Caco-2 (cell line): ENCODE data around the gene FAM114A2. TPM values are rescaled to one million over a fixed set of nuclear protein-coding genes. Genes with fewer than 3 reads are reported as not detected.

ENCODE experiments used
- BruUV-seq: library from RNA; stranded (reverse); fragments of 400-500 nt; replicated peaks from 2 replicates; lab custom pipeline; 2021; lab: Mats Ljungman, UMichigan
- CTCF ChIA-PET: fragments of 300-600 bp; sonication (Branson Sonifier 250); formaldehyde crosslinking; loops from one replicate; lab custom pipeline; 2022; ENCODE audit warnings: antibody characterized with exemption; lab: Charles Lee
- POLR2A ChIA-PET: fragments of 300-600 bp; sonication (Branson Sonifier 250); formaldehyde crosslinking; loops from one replicate; lab custom pipeline; 2022; ENCODE audit warnings: antibody characterized with exemption; lab: Charles Lee
- DNase-seq, 2 experiments: peaks; one replicate each; pipeline versions ENCODE4 v3.0.0 to v3.0.0-alpha.2; 2020 to 2022
- H3K27me3 ChIP-seq: replicated peaks from 2 replicates; pipeline ENCODE4 v1.6.0; 2011; ENCODE audit warnings: low read length; ENCODE audit not compliant: control insufficient read depth, insufficient read depth
- H3K36me3 ChIP-seq: 2 replicates; pipeline ENCODE4 v1.5.1; 2011; ENCODE audit warnings: low read length; ENCODE audit not compliant: control insufficient read depth, insufficient read depth
- H3K4me1 ChIP-seq: fragments of 250-450 bp; sonication (Bioruptor Pico); 2 replicates; pipeline ENCODE4 v1.5.1; 2020; ENCODE audit warnings: mild to moderate bottlenecking
- H3K4me3 ChIP-seq: 2 replicates; pipeline ENCODE4 v1.5.1; 2011; ENCODE audit warnings: low read depth, mild to moderate bottlenecking, control low read depth, low read length
- H3K9me3 ChIP-seq: fragments of 250-450 bp; sonication (Bioruptor Pico); 2 replicates; pipeline ENCODE4 v1.5.1; 2020; ENCODE audit warnings: mild to moderate bottlenecking, moderate library complexity
- H3K27ac Mint-ChIP-seq: one replicate; pipeline ENCODE4 v1.8.0; 2022; ENCODE audit warnings: mixed read lengths; ENCODE audit not compliant: unreplicated experiment
- H3K27me3 Mint-ChIP-seq: one replicate; pipeline ENCODE4 v1.8.0; 2022; ENCODE audit warnings: mixed read lengths; ENCODE audit not compliant: insufficient read depth, unreplicated experiment
- H3K36me3 Mint-ChIP-seq: one replicate; pipeline ENCODE4 v1.8.0; 2022; ENCODE audit warnings: mild to moderate bottlenecking, mixed read lengths; ENCODE audit not compliant: insufficient read depth, unreplicated experiment
- H3K4me1 Mint-ChIP-seq: one replicate; pipeline ENCODE4 v1.8.0; 2022; ENCODE audit warnings: low read depth, mixed read lengths; ENCODE audit not compliant: unreplicated experiment
- H3K4me3 Mint-ChIP-seq: one replicate; pipeline ENCODE4 v1.8.0; 2022; ENCODE audit warnings: mild to moderate bottlenecking, moderate library complexity, mixed read lengths; ENCODE audit not compliant: unreplicated experiment
- H3K9me3 Mint-ChIP-seq: one replicate; pipeline ENCODE4 v1.8.0; 2022; ENCODE audit warnings: mixed read lengths; ENCODE audit not compliant: unreplicated experiment
- intact Hi-C: fragments of 100-400 bp; cut with micrococcal nuclease; formaldehyde crosslinking; loops from one replicate; pipeline ENCODE4 v1.10.0; 2022; ENCODE audit not compliant: unreplicated experiment
- total RNA-seq: library from RNA; stranded (reverse); gene quantifications from 2 replicates; pipeline ENCODE4 v1.2.3, GENCODE V29; 2022
- TF ChIP-seq, protein P1 (sequence below), 2 experiments: fragments of 200-600 bp in 1 of 2; IDR thresholded peaks; 1 replicate in 1 of 2; 2 replicates in 1 of 2; pipeline versions ENCODE4 v1.5.1 to v1.8.0; 2011 to 2022; ENCODE audit warnings: antibody characterized with exemption in 1 of 2, control low read depth in 1 of 2, inconsistent platforms in 1 of 2, low read depth in 1 of 2, low read length in 1 of 2, mild to moderate bottlenecking in 1 of 2, moderate library complexity in 1 of 2; ENCODE audit not compliant: insufficient read depth in 1 of 2, severe bottlenecking in 1 of 2, unreplicated experiment in 1 of 2

Gene FAM114A2
- total RNA-seq, 1 experiment from 2014 or later = 15.6 TPM

DNA sequence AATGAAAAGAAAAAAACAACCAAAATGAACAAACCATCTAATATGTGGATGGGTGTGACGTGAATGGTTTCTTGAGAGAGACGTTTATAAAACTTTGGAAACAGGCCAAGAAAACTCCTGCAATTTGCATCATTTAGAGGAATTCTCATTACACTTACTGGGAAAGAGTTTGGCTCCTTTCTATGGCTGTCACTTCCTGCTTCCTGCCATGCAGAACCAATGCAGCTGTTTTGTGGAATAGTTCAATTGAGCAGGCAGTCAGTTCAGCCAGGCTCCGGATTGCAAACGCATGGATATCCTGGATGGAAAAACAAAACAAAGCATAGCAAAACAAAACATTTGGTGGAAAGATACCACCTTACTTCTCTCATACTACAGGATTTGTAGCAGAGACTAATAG is 36.6 kb downstream of the FAM114A2 start:
- no TSS peak for BruUV-seq
- Mint-ChIP-seq H3K27me3 (no peaks in the 10 kb centered on the region), H3K27ac (no peak overlapping the region), H3K4me1 (no peaks in the 10 kb centered on the region), H3K36me3 (no peaks in the 10 kb centered on the region), H3K9me3 (no peaks in the 10 kb centered on the region), H3K4me3 (no peak overlapping the region)
- H3K9me3 ChIP-seq = no peaks in the 10 kb centered on the region
- no peaks in the 10 kb centered on the region for H3K27me3 ChIP-seq
- intact Hi-C loops = no loop called here
- CTCF ChIA-PET = no interaction called here
- no peaks in the 10 kb centered on the region for H3K36me3 ChIP-seq
- H3K4me1 ChIP-seq = no peaks in the 10 kb centered on the region
- H3K4me3 ChIP-seq = no peak overlapping the region
- POLR2A ChIA-PET = no interaction called here
- TF ChIP-seq, protein P1, sequence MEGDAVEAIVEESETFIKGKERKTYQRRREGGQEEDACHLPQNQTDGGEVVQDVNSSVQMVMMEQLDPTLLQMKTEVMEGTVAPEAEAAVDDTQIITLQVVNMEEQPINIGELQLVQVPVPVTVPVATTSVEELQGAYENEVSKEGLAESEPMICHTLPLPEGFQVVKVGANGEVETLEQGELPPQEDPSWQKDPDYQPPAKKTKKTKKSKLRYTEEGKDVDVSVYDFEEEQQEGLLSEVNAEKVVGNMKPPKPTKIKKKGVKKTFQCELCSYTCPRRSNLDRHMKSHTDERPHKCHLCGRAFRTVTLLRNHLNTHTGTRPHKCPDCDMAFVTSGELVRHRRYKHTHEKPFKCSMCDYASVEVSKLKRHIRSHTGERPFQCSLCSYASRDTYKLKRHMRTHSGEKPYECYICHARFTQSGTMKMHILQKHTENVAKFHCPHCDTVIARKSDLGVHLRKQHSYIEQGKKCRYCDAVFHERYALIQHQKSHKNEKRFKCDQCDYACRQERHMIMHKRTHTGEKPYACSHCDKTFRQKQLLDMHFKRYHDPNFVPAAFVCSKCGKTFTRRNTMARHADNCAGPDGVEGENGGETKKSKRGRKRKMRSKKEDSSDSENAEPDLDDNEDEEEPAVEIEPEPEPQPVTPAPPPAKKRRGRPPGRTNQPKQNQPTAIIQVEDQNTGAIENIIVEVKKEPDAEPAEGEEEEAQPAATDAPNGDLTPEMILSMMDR (IDR thresholded peaks at IDR 0.05; ENCODE audit: insufficient read depth in 1 of 2, low read depth in 1 of 2, low read length in 1 of 2, severe bottlenecking in 1 of 2, unreplicated experiment in 1 of 2) = no peak
- DNase-seq = no peak

DNA sequence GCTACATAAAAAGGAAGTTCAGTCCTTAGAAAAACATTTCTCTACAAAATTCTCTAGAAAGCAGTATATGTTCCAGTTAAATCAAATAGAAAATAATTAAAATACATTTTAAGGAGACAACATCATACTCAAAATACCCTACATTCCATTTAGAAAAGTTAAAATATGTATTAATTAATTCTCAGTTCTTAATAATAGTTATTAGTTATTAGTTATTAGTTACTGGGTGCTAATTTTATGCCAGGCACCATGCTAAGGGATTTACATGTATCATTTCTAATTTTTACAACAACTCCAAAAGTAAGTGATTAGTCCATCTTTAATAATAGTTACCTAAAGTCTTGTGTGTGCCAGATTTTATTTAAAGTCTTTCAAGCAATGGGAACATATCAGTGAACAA is 38.0 kb downstream of the FAM114A2 start:
- Histone ChIP-seq H3K36me3 (no peaks in the 10 kb centered on the region), H3K4me1 (no peaks in the 10 kb centered on the region), H3K27me3 (no peaks in the 10 kb centered on the region), H3K9me3 (no peaks in the 10 kb centered on the region), H3K4me3 (no peak overlapping the region)
- POLR2A ChIA-PET = no interaction called here
- Mint-ChIP-seq H3K27ac (no peak overlapping the region), H3K27me3 (no peaks in the 10 kb centered on the region), H3K9me3 (no peaks in the 10 kb centered on the region), H3K36me3 (no peaks in the 10 kb centered on the region), H3K4me1 (no peaks in the 10 kb centered on the region), H3K4me3 (no peak overlapping the region)
- DNase-seq = no peak
- CTCF ChIA-PET = no interaction called here
- no TSS peak for BruUV-seq
- TF ChIP-seq, protein P1 (IDR thresholded peaks at IDR 0.05; ENCODE audit: insufficient read depth in 1 of 2, low read depth in 1 of 2, low read length in 1 of 2, severe bottlenecking in 1 of 2, unreplicated experiment in 1 of 2) = no peak
- intact Hi-C loops = no loop called here

GRCh38 chr5:153999995-154000394 is 38.7 kb downstream of the FAM114A2 start:
- no peaks in the 10 kb centered on the region for H3K36me3 Mint-ChIP-seq
- H3K4me3 Mint-ChIP-seq = no peak overlapping the region
- BruUV-seq = no TSS peak
- H3K27me3 ChIP-seq = no peaks in the 10 kb centered on the region
- no peaks in the 10 kb centered on the region for H3K27me3 Mint-ChIP-seq
- H3K9me3 Mint-ChIP-seq = no peaks in the 10 kb centered on the region
- DNase-seq = no peak
- no peaks in the 10 kb centered on the region for H3K4me1 ChIP-seq
- H3K4me1 Mint-ChIP-seq = no peaks in the 10 kb centered on the region
- no peak overlapping the region for H3K4me3 ChIP-seq
- ChIA-PET POLR2A (no interaction called here), CTCF (no interaction called here)
- intact Hi-C loops = no loop called here
- TF ChIP-seq, protein P1 (IDR thresholded peaks at IDR 0.05; ENCODE audit: insufficient read depth in 1 of 2, low read depth in 1 of 2, low read length in 1 of 2, severe bottlenecking in 1 of 2, unreplicated experiment in 1 of 2) = no peak
- no peak overlapping the region for H3K27ac Mint-ChIP-seq
- H3K36me3 ChIP-seq = no peaks in the 10 kb centered on the region
- no peaks in the 10 kb centered on the region for H3K9me3 ChIP-seq
